Measurements from ENCODE around the gene PFN4.
"Not testable (repeated sequence)": the region's sequence is repeated elsewhere in the genome, so short reads cannot be mapped to it uniquely, and the experiment has no call there.

PFN4 gene

GRCh38 chr2:24115057-24115456, 8.1 kb downstream of the PFN4 start:
- Histone ChIP-seq H3K27ac (no peak overlapping the region), H3K4me3 (no peak overlapping the region)
- no peak for DNase-seq (ENCODE audit: low spot score)
- TF ChIP-seq, protein P1, sequence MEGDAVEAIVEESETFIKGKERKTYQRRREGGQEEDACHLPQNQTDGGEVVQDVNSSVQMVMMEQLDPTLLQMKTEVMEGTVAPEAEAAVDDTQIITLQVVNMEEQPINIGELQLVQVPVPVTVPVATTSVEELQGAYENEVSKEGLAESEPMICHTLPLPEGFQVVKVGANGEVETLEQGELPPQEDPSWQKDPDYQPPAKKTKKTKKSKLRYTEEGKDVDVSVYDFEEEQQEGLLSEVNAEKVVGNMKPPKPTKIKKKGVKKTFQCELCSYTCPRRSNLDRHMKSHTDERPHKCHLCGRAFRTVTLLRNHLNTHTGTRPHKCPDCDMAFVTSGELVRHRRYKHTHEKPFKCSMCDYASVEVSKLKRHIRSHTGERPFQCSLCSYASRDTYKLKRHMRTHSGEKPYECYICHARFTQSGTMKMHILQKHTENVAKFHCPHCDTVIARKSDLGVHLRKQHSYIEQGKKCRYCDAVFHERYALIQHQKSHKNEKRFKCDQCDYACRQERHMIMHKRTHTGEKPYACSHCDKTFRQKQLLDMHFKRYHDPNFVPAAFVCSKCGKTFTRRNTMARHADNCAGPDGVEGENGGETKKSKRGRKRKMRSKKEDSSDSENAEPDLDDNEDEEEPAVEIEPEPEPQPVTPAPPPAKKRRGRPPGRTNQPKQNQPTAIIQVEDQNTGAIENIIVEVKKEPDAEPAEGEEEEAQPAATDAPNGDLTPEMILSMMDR (IDR thresholded peaks at IDR 0.05), result no peak

GRCh38 chr2:24111407-24111901, 11.7 kb downstream of the PFN4 start:
- H3K4me3 ChIP-seq, result no peak overlapping the region
- TF ChIP-seq, protein P1 (IDR thresholded peaks at IDR 0.05), result no peak
- no peak for DNase-seq (ENCODE audit: low spot score)
- no peak overlapping the region for H3K27ac ChIP-seq

DNA sequence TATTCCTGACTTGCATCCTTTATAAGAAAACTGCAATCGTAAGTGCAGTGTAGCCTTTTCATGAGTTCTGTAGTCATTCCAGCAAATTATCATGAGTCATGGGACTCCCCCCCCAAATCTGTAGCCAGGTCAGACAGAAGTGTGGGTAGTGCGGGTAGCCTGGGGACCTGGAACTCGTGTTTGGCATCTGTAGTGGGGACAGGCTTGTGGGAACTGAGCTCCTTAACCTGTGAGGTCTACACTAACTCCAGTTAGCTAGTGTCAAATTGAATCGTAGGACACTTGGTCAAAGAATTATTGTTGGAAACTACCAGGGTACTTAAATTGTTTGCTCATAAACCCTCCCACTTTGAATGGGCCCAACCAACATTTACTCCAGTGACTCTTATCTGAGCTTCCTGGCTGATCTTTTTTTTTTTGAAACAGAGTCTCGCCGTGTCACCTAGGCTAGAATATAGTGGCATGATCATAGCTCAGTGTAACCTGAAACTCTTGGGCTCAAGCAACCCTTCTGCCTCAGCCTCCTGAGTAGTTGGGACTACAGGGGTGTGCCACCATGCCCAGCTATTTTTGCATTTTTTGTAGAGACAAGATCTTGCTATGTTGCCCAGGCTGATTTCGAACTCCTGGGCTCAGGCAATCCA, 12.4 kb downstream of the PFN4 start:
- no peak for DNase-seq (ENCODE audit: low spot score)
- H3K27ac ChIP-seq, result no peak overlapping the region
- TF ChIP-seq, protein P1 (IDR thresholded peaks at IDR 0.05), result no peak
- no peak overlapping the region for H3K4me3 ChIP-seq

GRCh38 chr2:24109431-24109830, 13.7 kb downstream of the PFN4 start:
- not testable (repeated sequence) for DNase-seq (ENCODE audit: low spot score); H3K4me3 ChIP-seq; H3K27ac ChIP-seq

- TF ChIP-seq, protein P1 (IDR thresholded peaks at IDR 0.05), result no peak
- no peak for DNase-seq (ENCODE audit: low spot score)
- H3K27ac ChIP-seq, result no peak overlapping the region
- no peak overlapping the region for H3K4me3 ChIP-seq
These were observed 15.8 kb downstream of the PFN4 start for GRCh38 chr2:24107336-24107735.

DNA sequence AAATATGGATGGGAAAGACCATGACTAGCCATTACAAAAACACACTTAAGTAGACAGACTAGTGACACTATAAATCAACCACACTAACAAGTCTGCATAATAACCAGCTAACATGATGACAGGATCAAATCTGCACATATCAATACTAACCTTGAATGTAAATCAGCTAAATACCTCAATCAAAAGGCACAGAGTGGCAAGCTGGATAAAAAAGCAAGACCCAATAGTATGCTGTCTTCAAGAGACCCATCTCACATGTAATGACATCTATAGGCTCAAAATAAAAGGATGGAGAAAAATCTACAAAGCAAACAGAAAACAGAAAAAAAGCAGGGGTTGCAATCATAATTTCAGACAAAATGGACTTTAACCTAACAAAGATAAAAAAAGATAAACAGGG, 16.3 kb downstream of the PFN4 start:
- TF ChIP-seq, protein P1 (IDR thresholded peaks at IDR 0.05), result no peak
- DNase-seq (ENCODE audit: low spot score), result no peak
- H3K27ac ChIP-seq, result no peak overlapping the region
- no peak overlapping the region for H3K4me3 ChIP-seq

GRCh38 chr2:24105816-24106215, 17.3 kb downstream of the PFN4 start:
- no peak for DNase-seq (ENCODE audit: low spot score)
- TF ChIP-seq, protein P1 (IDR thresholded peaks at IDR 0.05), result no peak
- Histone ChIP-seq H3K4me3 (no peak overlapping the region), H3K27ac (no peak overlapping the region)

All from coronary artery (tissue), 2 donors.